Chondrocyte (in vitro differentiated cells): ENCODE data around the gene SLC22A9. TPM values are rescaled to one million over a fixed set of nuclear protein-coding genes. Genes with fewer than 3 reads are reported as not detected.
"Not testable (repeated sequence)": the region's sequence is repeated elsewhere in the genome, so short reads cannot be mapped to it uniquely, and the experiment has no call there.

Source experiments
- DNase-seq: peaks from one replicate; pipeline ENCODE4 v3.0.0; 2021; ENCODE audit warnings: mixed read lengths, low spot score
- H3K27ac Mint-ChIP-seq: one replicate; pipeline ENCODE4 v1.8.0; 2021; ENCODE audit warnings: mild to moderate bottlenecking, moderate library complexity, mixed read lengths; ENCODE audit not compliant: unreplicated experiment
- H3K27me3 Mint-ChIP-seq: 2 replicates; pipeline ENCODE4 v1.8.0; 2021; ENCODE audit warnings: low read depth, mixed read lengths
- H3K36me3 Mint-ChIP-seq: 2 replicates; pipeline ENCODE4 v1.8.0; 2021; ENCODE audit warnings: low read depth, mixed read lengths
- H3K4me1 Mint-ChIP-seq: 2 replicates; pipeline ENCODE4 v1.8.0; 2021; ENCODE audit warnings: low read depth, mild to moderate bottlenecking, mixed read lengths
- H3K4me3 Mint-ChIP-seq: one replicate; pipeline ENCODE4 v1.8.0; 2021; ENCODE audit warnings: mild to moderate bottlenecking, moderate library complexity, mixed read lengths; ENCODE audit not compliant: unreplicated experiment
- H3K9me3 Mint-ChIP-seq: 2 replicates; pipeline ENCODE4 v1.8.0; 2021; ENCODE audit warnings: low read depth, mixed read lengths
- CTCF ChIP-seq: fragments of 200-600 bp; sonication (generic); IDR thresholded peaks from 2 replicates; pipeline ENCODE4 v1.5.0; 2021; ENCODE audit warnings: antibody characterized with exemption, mild to moderate bottlenecking, moderate library complexity
- long read RNA-seq: library from polyadenylated mRNA; stranded (forward); transcript quantifications from one replicate; pipeline ENCODE4 v2.0.0, GENCODE V29; 2021
- total RNA-seq: library from RNA; stranded (reverse); gene quantifications from 3 replicates; pipeline ENCODE4 v1.2.1, GENCODE V29; 2021

The SLC22A9 gene
- not detected in 3 replicates for total RNA-seq
- long read RNA-seq = 0 reads

GRCh38 chr11:63369165-63369970 is at the start of gene SLC22A9:
SLC22A9 (plus strand) TSS chr11:63369785; CDS start chr11:63370057, 272 bp downstream.
- no peak within 1 kb of the TSS for H3K4me3 Mint-ChIP-seq
- TF ChIP-seq CTCF = no peak
- DNase-seq = no peak
- no peaks in the 10 kb centered on the region for H3K4me1 Mint-ChIP-seq
- H3K27ac Mint-ChIP-seq = no peak within 1 kb of the TSS
- H3K9me3 Mint-ChIP-seq = no peaks in the 10 kb centered on the region
- peaks cover 6% of the 10 kb centered on the region for H3K27me3 Mint-ChIP-seq
- no peaks in the 10 kb centered on the region for H3K36me3 Mint-ChIP-seq

DNA sequence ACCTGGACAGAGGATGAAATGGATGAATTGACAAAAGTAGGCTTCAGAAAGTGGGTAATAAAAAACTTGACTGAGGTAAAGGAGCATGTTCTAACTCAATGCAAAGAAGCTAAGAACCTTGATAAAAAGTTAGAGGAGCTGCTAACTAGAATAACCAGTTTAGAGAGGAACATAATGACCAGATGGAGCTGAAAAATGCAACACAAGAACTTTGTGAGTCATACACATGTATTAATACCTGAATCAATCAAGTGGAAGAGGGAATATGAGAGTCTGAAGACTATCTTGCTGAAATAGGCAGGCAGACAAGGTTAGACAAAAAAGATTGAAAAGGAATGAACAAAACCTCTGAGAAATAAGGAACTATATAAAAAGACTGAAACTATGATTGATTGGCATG is 47.9 kb upstream of the SLC22A9 start:
- H3K36me3 Mint-ChIP-seq = no peaks in the 10 kb centered on the region
- H3K27ac Mint-ChIP-seq = no peak overlapping the region
- no peak for DNase-seq
- no peaks in the 10 kb centered on the region for H3K27me3 Mint-ChIP-seq
- H3K4me1 Mint-ChIP-seq = no peaks in the 10 kb centered on the region
- H3K4me3 Mint-ChIP-seq = no peak overlapping the region
- no peak for TF ChIP-seq CTCF
- H3K9me3 Mint-ChIP-seq = peaks cover 30% of the 10 kb centered on the region

DNA sequence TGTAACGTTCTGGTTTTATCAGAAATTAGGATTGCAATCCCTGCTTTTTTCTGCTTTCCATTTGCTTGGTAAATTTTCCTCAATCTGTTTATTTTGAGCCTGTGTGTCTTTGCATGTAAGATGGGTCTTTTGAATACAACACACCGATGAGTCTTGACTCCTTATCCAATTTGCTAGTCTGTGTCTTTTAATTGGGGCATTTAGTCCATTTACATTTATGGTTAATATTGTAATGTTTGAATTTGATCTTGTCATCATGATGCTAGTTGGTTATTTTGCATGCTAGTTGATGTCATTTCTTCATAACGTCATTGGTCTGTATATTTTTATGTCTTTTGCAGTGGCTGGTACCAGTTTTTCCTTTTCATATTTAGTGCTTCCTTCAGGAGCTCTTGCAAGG is 34.5 kb upstream of the SLC22A9 start:
- not testable (repeated sequence) for H3K27me3 Mint-ChIP-seq, DNase-seq, H3K27ac Mint-ChIP-seq, H3K36me3 Mint-ChIP-seq, H3K4me3 Mint-ChIP-seq, H3K4me1 Mint-ChIP-seq
- H3K9me3 Mint-ChIP-seq = peaks cover 18% of the 10 kb centered on the region

DNA sequence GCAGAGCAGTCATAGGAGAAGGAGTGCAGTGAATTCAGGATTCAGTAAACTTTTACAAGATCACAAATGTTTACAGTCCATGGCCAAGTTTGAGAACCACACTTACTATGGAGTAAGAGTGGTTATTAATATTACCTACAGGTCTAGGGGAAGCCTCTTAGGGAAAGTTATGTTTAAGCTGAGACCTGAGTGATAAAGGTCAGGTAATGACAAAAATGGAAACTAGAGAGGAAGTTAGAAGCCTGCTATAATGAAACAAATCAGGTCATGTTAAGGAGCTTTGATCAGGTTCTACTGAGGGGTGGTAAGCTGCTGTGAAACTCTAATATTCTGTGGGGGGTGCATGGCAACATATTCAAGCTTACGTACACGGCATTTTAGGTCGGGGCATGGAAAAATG is 32.5 kb upstream of the SLC22A9 start:
- TF ChIP-seq CTCF = no peak
- no peak overlapping the region for H3K4me3 Mint-ChIP-seq
- H3K9me3 Mint-ChIP-seq = peaks cover 18% of the 10 kb centered on the region
- no peaks in the 10 kb centered on the region for H3K4me1 Mint-ChIP-seq
- H3K27ac Mint-ChIP-seq = no peak overlapping the region
- no peaks in the 10 kb centered on the region for H3K36me3 Mint-ChIP-seq
- no peaks in the 10 kb centered on the region for H3K27me3 Mint-ChIP-seq
- DNase-seq = no peak

DNA sequence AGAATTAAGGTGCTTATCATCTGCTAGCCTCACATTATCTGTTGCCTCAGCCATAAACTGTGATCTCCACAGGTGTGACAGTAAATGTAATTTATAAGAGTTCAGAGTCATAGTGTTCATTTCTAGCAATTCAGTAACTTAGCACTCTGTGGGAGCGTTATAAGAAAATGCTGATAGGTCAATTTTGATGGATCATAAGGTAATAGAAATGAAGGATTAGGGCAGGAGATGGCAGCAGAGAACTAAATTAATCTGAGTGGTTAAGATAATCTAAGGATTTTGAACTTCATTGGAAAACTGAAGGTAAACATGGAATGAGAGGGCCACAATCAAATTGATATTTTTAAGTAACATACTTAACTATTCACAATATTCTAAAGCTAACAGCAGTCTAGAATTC is 26.5 kb upstream of the SLC22A9 start:
- H3K36me3 Mint-ChIP-seq = no peaks in the 10 kb centered on the region
- TF ChIP-seq CTCF = no peak
- H3K9me3 Mint-ChIP-seq = no peaks in the 10 kb centered on the region
- H3K27ac Mint-ChIP-seq = no peak overlapping the region
- H3K4me3 Mint-ChIP-seq = no peak overlapping the region
- H3K4me1 Mint-ChIP-seq = no peaks in the 10 kb centered on the region
- DNase-seq = no peak
- H3K27me3 Mint-ChIP-seq = no peaks in the 10 kb centered on the region

DNA sequence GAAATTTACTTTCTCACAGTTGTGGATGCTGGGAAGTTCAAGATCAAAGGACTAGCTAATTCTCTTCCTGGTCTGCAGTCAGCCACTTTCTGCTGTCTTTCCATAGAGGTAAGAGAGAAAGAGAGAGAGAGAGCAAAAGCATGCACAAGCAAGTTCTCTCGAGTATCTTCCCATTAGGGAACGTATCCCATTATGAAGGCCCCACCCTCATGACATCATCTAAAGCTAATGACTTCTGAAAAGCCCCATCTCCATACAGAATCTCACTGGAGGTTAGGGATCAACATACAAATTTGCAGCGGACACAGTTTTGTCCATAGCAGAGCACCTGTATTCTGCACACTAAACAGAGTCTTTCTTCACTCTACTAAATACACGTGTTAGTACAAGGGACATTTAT is 17.4 kb upstream of the SLC22A9 start:
- Mint-ChIP-seq H3K9me3 (peaks cover 5% of the 10 kb centered on the region), H3K27ac (no peak overlapping the region), H3K27me3 (no peaks in the 10 kb centered on the region), H3K4me3 (no peak overlapping the region), H3K36me3 (no peaks in the 10 kb centered on the region), H3K4me1 (no peaks in the 10 kb centered on the region)
- DNase-seq = no peak
- no peak for TF ChIP-seq CTCF
